RWPE1 (cell line): ENCODE results near the gene CCDC188.

Source experiments
- CTCF ChIA-PET: fragments of 350-600 bp; sonication (Branson Sonifier 250); formaldehyde crosslinking; extraction: SDS; loops from one replicate; lab custom pipeline; 2021; lab: Yijun Ruan, JAX
- POLR2A ChIA-PET: fragments of 400-600 bp; formaldehyde crosslinking; extraction: SDS; loops from one replicate; lab custom pipeline; 2020; ENCODE audit warnings: antibody characterized with exemption; ENCODE audit not compliant: low non-redundant PET; lab: Yijun Ruan, JAX
- DNase-seq: peaks from one replicate; pipeline ENCODE4 v3.0.0; 2012; ENCODE audit warnings: low spot score
- H3K27ac ChIP-seq: fragments of 450-650 bp; 2 replicates; pipeline ENCODE4 v1.5.1; 2017
- TF ChIP-seq, protein P1 (sequence below): fragments of 450-650 bp; conservative IDR thresholded peaks from 2 replicates; pipeline ENCODE4 v1.5.1; 2017; ENCODE audit warnings: low read depth, mild to moderate bottlenecking

Gene CCDC188

DNA sequence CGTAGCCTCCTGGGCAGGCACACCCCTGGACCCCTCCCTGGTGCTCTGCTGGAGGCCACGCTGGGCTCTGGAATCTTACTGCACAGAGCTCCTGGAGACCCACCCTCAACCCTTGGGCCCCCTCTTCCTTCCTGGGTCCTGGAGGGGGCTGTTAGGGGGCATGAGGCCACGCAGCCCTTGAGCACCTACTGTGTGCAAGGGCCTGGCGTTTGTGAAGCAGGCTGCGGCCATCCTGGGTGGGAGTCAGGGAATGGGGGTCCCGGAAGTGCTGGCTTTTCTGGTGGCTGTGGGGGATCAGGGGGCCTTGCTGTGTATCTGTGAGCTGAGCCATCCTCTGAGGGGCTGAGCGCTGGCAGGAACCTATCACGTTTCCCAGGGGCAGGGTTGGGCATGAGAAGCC lies 40.9 kb upstream of the CCDC188 start:
- ChIA-PET POLR2A (no interaction called here), CTCF (interaction anchor here (0.5 kb wide), 1 partner anchor 227 kb away, joined by 4 read pairs; no protein-coding TSS in a partner anchor)
- H3K27ac ChIP-seq = no peak overlapping the region
- no peak for DNase-seq
- TF ChIP-seq, protein P1, sequence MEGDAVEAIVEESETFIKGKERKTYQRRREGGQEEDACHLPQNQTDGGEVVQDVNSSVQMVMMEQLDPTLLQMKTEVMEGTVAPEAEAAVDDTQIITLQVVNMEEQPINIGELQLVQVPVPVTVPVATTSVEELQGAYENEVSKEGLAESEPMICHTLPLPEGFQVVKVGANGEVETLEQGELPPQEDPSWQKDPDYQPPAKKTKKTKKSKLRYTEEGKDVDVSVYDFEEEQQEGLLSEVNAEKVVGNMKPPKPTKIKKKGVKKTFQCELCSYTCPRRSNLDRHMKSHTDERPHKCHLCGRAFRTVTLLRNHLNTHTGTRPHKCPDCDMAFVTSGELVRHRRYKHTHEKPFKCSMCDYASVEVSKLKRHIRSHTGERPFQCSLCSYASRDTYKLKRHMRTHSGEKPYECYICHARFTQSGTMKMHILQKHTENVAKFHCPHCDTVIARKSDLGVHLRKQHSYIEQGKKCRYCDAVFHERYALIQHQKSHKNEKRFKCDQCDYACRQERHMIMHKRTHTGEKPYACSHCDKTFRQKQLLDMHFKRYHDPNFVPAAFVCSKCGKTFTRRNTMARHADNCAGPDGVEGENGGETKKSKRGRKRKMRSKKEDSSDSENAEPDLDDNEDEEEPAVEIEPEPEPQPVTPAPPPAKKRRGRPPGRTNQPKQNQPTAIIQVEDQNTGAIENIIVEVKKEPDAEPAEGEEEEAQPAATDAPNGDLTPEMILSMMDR = no peak

DNA sequence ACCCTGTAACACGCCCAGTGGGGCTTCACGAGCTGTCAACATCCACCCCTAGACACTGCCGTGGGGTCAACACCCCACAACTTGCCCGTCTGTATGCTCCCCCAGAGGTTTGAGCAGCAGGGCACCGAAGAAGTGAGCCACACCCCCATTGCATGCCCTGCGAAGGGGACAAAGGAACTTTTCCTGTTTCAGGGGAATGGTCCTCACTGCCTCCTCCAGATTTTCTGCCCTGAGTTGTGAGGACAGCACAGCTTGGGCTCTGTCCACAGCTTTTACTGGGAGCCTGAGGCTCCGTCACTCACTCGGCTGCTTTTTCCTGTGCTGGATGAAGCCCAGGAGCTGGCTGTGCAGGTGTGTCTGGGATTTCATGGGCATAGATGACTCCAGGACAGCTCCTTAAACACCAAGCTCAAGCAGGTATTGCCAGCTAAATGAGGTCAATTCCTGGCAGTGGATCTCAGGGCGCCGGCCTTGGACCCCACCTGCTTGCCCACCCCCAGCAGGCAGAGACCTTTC lies 40.2 kb upstream of the CCDC188 start:
- DNase-seq = no peak
- CTCF ChIA-PET = interaction anchor here (0.5 kb wide), 1 partner anchor 227 kb away, joined by 4 read pairs; no protein-coding TSS in a partner anchor
- POLR2A ChIA-PET = no interaction called here

DNA sequence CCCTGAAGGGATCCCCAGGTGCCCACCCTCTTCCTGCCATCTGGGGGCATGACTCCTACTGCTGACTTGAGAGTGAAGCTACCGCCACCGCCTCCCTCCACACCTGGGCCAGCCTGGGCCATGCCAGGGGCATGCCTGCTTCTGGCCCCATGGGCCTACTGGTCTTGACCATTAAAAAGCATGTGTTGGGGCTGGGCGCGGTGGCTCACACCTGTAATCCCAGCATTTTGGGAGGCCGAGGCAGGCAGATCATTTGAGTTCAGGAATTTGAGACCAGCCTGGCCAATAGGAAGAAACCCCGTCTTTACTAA lies 37.7 kb upstream of the CCDC188 start:
- TF ChIP-seq, protein P1 = no peak
- POLR2A ChIA-PET = no interaction called here
- DNase-seq = no peak
- H3K27ac ChIP-seq = no peak overlapping the region
- CTCF ChIA-PET = no interaction called here

More for the DNA sequence above, 40.2 kb upstream of the CCDC188 start:
- H3K27ac ChIP-seq = no peak overlapping the region
- TF ChIP-seq, protein P1 = no peak

DNA sequence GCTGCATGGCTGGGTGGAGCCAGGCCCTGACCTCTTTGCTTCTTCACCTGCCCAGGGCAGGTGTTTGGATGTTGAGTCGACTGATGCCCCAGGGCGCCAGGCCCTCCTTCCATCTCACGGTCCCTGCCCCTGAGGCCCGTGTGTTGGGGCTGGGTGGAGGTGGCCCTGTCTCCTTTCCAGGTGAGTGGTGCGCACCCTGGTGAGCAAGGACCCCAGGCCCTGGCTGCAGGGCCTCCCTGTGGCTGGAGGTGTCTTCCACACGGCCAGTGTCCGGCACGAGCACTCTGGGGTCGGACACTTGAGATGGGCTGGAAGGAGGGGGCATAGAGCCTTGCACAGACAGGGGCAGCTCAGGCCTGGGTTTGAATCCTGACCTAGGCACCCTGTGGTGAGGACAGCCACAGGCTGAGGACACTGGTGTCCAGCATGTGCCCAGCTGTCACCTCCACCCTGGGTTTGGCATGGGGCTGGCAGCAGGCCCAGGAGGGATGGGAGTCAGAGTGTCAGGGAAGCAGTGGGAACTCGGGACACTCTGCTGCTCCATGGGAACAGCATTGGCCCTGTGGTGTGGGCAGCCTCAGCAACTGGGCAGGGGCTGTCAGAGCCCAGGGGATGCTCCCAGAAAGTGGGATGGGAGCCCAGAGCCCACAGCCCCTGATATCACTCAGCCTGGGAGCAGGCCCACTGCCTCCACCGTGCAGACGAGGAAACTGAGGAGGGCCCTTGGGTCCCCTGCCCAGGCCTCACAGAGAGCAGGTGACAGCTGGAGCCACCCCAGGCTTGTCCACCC lies 37.1 kb upstream of the CCDC188 start:
- H3K27ac ChIP-seq = no peak overlapping the region
- TF ChIP-seq, protein P1 = no peak
- ChIA-PET CTCF (no interaction called here), POLR2A (no interaction called here)
- no peak for DNase-seq

DNA sequence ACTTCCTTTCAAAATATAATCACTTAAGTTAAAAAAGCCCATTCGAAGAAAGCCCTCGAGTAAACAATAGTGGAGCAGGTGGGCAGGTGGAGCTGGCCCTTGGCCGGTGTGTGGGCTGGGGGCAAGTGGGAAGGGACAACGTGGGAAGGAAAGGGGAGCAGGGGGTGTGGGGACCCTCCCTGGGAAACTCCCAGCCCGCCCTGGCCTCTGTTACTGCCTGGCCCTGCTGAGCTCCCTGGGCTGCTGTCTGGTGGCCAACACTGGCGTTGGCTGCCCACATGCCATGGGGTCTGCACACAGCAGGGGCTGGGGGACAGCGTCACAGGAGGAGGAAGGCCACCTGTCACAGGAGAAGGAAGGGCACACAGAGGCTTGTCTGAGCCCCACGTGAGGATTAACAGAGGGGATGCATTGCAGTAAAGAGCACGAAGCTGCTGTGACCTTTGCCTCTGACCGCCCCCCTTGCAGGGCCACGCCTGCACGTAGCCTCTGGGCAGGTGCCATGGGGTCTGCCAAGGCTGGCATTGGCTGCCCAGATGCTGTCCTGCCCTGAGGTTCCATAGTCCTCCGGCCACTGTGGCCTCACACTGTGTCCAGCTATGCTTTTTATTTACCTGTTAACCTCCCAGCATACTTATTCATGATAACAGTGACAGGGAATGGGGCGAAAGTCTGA lies 36.2 kb upstream of the CCDC188 start:
- H3K27ac ChIP-seq = no peak overlapping the region

More for the DNA sequence above, 36.2 kb upstream of the CCDC188 start:
- DNase-seq = no peak
- POLR2A ChIA-PET = no interaction called here
- CTCF ChIA-PET = no interaction called here
- TF ChIP-seq, protein P1 = no peak
